OCI-LY7 (cell line): ENCODE data around the gene TACR2. TPM values are rescaled to one million over a fixed set of nuclear protein-coding genes. Genes with fewer than 3 reads are reported as not detected.
"Not testable (repeated sequence)": the region's sequence is repeated elsewhere in the genome, so short reads cannot be mapped to it uniquely, and the experiment has no call there.

ENCODE experiments used
- BruUV-seq: library from RNA; stranded (reverse); fragments of 400-500 nt; replicated peaks from 2 replicates; lab custom pipeline; 2021; lab: Mats Ljungman, UMichigan
- CTCF ChIA-PET: fragments of 300-600 bp; sonication (Branson Sonifier 250); formaldehyde crosslinking; loops from one replicate; lab custom pipeline; 2022; ENCODE audit warnings: antibody characterized with exemption; ENCODE audit not compliant: unreplicated experiment; lab: Charles Lee
- POLR2A ChIA-PET: fragments of 300-600 bp; sonication (Branson Sonifier 250); formaldehyde crosslinking; loops from one replicate; lab custom pipeline; 2022; ENCODE audit warnings: antibody characterized with exemption; lab: Charles Lee
- DNase-seq: peaks from one replicate; pipeline ENCODE4 v3.0.0-alpha.2; 2015; ENCODE audit warnings: low spot score
- H2AFZ ChIP-seq: fragments of 200-600 bp; sonication (generic), shearing (Covaris generic); 2 replicates; pipeline ENCODE4 v1.6.1; 2014; ENCODE audit warnings: mild to moderate bottlenecking, antibody characterized with exemption, low read length, moderate library complexity
- H3K27ac ChIP-seq: fragments of 200-600 bp; sonication (generic); 2 replicates; pipeline ENCODE4 v1.5.1; 2014; ENCODE audit warnings: mixed run types, low read depth, mild to moderate bottlenecking, moderate library complexity, low read length, inconsistent platforms; ENCODE audit not compliant: poor library complexity, severe bottlenecking
- H3K36me3 ChIP-seq: fragments of 200-600 bp; sonication (generic); 2 replicates; pipeline ENCODE4 v1.6.1; 2014; ENCODE audit warnings: mild to moderate bottlenecking, antibody characterized with exemption, low read length, moderate library complexity, mixed read lengths; ENCODE audit not compliant: insufficient read depth
- H3K4me1 ChIP-seq: fragments of 200-600 bp; sonication (generic); 2 replicates; pipeline ENCODE4 v1.5.1; 2014; ENCODE audit warnings: mild to moderate bottlenecking, low read length; ENCODE audit not compliant: insufficient read depth, poor library complexity, severe bottlenecking
- H3K4me2 ChIP-seq: fragments of 200-600 bp; sonication (generic); 2 replicates; pipeline ENCODE4 v1.6.1; 2014; ENCODE audit warnings: mild to moderate bottlenecking, low read length
- H3K4me3 ChIP-seq: fragments of 200-600 bp; sonication (generic); 2 replicates; pipeline ENCODE4 v1.5.1; 2014; ENCODE audit warnings: mild to moderate bottlenecking, low read depth, low read length; ENCODE audit not compliant: poor library complexity, severe bottlenecking
- H3K79me2 ChIP-seq: fragments of 200-600 bp; sonication (generic); 2 replicates; pipeline ENCODE4 v1.6.1; 2016; ENCODE audit warnings: low read depth, mild to moderate bottlenecking, low read length, moderate library complexity, mixed read lengths; ENCODE audit not compliant: insufficient read depth
- H3K9me2 ChIP-seq: fragments of 200-600 bp; sonication (generic); 2 replicates; pipeline ENCODE4 v1.6.1; 2016; ENCODE audit warnings: mild to moderate bottlenecking, low read length, mixed read lengths; ENCODE audit not compliant: insufficient read depth
- H3K9me3 ChIP-seq: fragments of 200-600 bp; sonication (generic); 2 replicates; pipeline ENCODE4 v1.6.1; 2014; ENCODE audit warnings: mild to moderate bottlenecking, mixed run types, low read length, mixed read lengths
- H4K20me1 ChIP-seq: fragments of 200-600 bp; sonication (generic); 2 replicates; pipeline ENCODE4 v1.6.1; 2014; ENCODE audit warnings: mild to moderate bottlenecking, antibody characterized with exemption, low read length, moderate library complexity, mixed read lengths; ENCODE audit not compliant: insufficient read depth
- CTCF ChIP-seq: fragments of 200-600 bp; sonication (generic); conservative IDR thresholded peaks from 2 replicates; pipeline ENCODE4 v1.5.1; 2014; ENCODE audit warnings: mild to moderate bottlenecking, antibody characterized with exemption, low read length, moderate library complexity, mixed read lengths
- EZH2phosphoT487 ChIP-seq: fragments of 200-600 bp; sonication (generic); IDR thresholded peaks from 2 replicates; pipeline ENCODE4 v1.6.1; 2018; ENCODE audit warnings: low read depth, borderline replicate concordance, mild to moderate bottlenecking, mixed run types, antibody characterized with exemption, low read length, moderate library complexity, mixed read lengths
- intact Hi-C: fragments of 100-400 bp; cut with micrococcal nuclease; formaldehyde crosslinking; loops from one replicate; pipeline ENCODE4 v1.10.0; 2022; ENCODE audit not compliant: unreplicated experiment
- total RNA-seq, 2 experiments: library from RNA; depleted of rRNA in 1 of 2; stranded (reverse); fragments of >200 nt in 1 of 2; shearing (Covaris generic) in 1 of 2; gene quantifications; 2 replicates each; pipeline ENCODE4 v1.2.3, GENCODE V29; 2014 to 2022

TACR2 gene
- total RNA-seq, 2 experiments from 2014 or later, result not detected

GRCh38 chr10:69451209-69451783 is 34.6 kb upstream of the TACR2 start, which contains the start of gene TSPAN15:
TSPAN15 (plus strand) TSS chr10:69451465; CDS start chr10:69451595, 130 bp downstream.
- peak within 1 kb of the TSS; percentile 70 for H3K4me3 ChIP-seq
- no peak within 1 kb of the TSS for H3K27ac ChIP-seq
- H3K4me1 ChIP-seq, result peaks cover 10% of the 10 kb centered on the region
- ChIA-PET CTCF (no interaction called here), POLR2A (no interaction called here)
- DNase-seq, result peak; percentile 79
- no peaks in the 10 kb centered on the region for H3K79me2 ChIP-seq
- H3K9me2 ChIP-seq, result no peaks in the 10 kb centered on the region
- BruUV-seq, result no TSS peak
- H4K20me1 ChIP-seq, result no peaks in the 10 kb centered on the region
- TF ChIP-seq CTCF, result no peak
- no peak for TF ChIP-seq EZH2phosphoT487
- no peaks in the 10 kb centered on the region for H3K36me3 ChIP-seq
- peak within 1 kb of the TSS; percentile 87; the same call in 1 of the 2 replicates for H2AFZ ChIP-seq
- no peaks in the 10 kb centered on the region for H3K9me3 ChIP-seq
- peak within 1 kb of the TSS; percentile 83 for H3K4me2 ChIP-seq
- intact Hi-C loops, result no loop called here

GRCh38 chr10:69450395-69450794 is 33.7 kb upstream of the TACR2 start:
- H4K20me1 ChIP-seq, H3K9me2 ChIP-seq, DNase-seq, CTCF ChIA-PET, intact Hi-C loops, H3K4me1 ChIP-seq, H3K27ac ChIP-seq, H3K79me2 ChIP-seq, H3K4me2 ChIP-seq, H3K9me3 ChIP-seq, H3K4me3 ChIP-seq, BruUV-seq, H3K36me3 ChIP-seq: not testable (repeated sequence)
- H2AFZ ChIP-seq, result peak overlapping the region; percentile 87; the same call in 1 of the 2 replicates
- POLR2A ChIA-PET, result interaction anchor here (0.6 kb wide), 1 partner anchor 57 kb away, joined by 6 read pairs; no protein-coding TSS in a partner anchor

GRCh38 chr10:69449841-69450240 is 33.1 kb upstream of the TACR2 start:
- POLR2A ChIA-PET, result interaction anchor here (0.6 to 1.5 kb wide), 3 partner anchors 8 to 57 kb away, joined by 3 to 6 read pairs (median 3); no protein-coding TSS in a partner anchor
- Histone ChIP-seq H3K4me3 (no peak overlapping the region), H2AFZ (no peak overlapping the region), H4K20me1 (no peaks in the 10 kb centered on the region), H3K27ac (no peak overlapping the region), H3K79me2 (no peaks in the 10 kb centered on the region), H3K36me3 (no peaks in the 10 kb centered on the region), H3K4me2 (no peak overlapping the region), H3K4me1 (peaks cover 10% of the 10 kb centered on the region), H3K9me3 (no peaks in the 10 kb centered on the region), H3K9me2 (no peaks in the 10 kb centered on the region)
- no TSS peak for BruUV-seq
- DNase-seq, result peak; percentile 66
- CTCF ChIA-PET, result interaction anchor here (0.6 kb wide), 1 partner anchor 385 kb away, joined by 5 read pairs; no protein-coding TSS in a partner anchor
- TF ChIP-seq CTCF (peak; percentile 68), EZH2phosphoT487 (no peak)
- intact Hi-C loops, result no loop called here
